HUES48 (cell line): ENCODE data around the gene GTPBP6.
"Not testable (repeated sequence)": the region's sequence is repeated elsewhere in the genome, so short reads cannot be mapped to it uniquely, and the experiment has no call there.

Source experiments
- H3K27ac ChIP-seq: one replicate; pipeline ENCODE4 v1.7.0; 2013; ENCODE audit warnings: low read depth, low read length, inconsistent platforms
- H3K27me3 ChIP-seq: 2 replicates; pipeline ENCODE4 v1.6.1; 2013; ENCODE audit warnings: mild to moderate bottlenecking, low read length; ENCODE audit not compliant: control insufficient read depth, insufficient read depth
- H3K36me3 ChIP-seq: 2 replicates; pipeline ENCODE4 v1.6.1; 2013; ENCODE audit warnings: low read length; ENCODE audit not compliant: control insufficient read depth, insufficient read depth
- H3K4me1 ChIP-seq: 2 replicates; pipeline ENCODE4 v1.6.1; 2013; ENCODE audit warnings: mild to moderate bottlenecking, low read length; ENCODE audit not compliant: control insufficient read depth, insufficient read depth
- H3K4me3 ChIP-seq: 2 replicates; pipeline ENCODE4 v1.5.1; 2013; ENCODE audit warnings: mild to moderate bottlenecking, low read depth, low read length
- H3K9ac ChIP-seq: 2 replicates; pipeline ENCODE4 v1.6.1; 2013; ENCODE audit warnings: mild to moderate bottlenecking, low read depth, low read length, moderate library complexity
- H3K9me3 ChIP-seq: 2 replicates; pipeline ENCODE4 v1.6.1; 2013; ENCODE audit warnings: low read length; ENCODE audit not compliant: control insufficient read depth, insufficient read depth

Gene GTPBP6

GRCh38 chrX:312621-313331, 5.8 kb downstream of the GTPBP6 start:
- H3K27ac ChIP-seq = no peak overlapping the region
- no peaks in the 10 kb centered on the region for H3K27me3 ChIP-seq
- no peaks in the 10 kb centered on the region for H3K4me1 ChIP-seq
- H3K4me3 ChIP-seq = no peak overlapping the region
- H3K36me3 ChIP-seq = peaks cover 78% of the 10 kb centered on the region
- H3K9me3 ChIP-seq = no peaks in the 10 kb centered on the region
- no peak overlapping the region for H3K9ac ChIP-seq

- H3K4me3 ChIP-seq = no peak overlapping the region
- peaks cover 4% of the 10 kb centered on the region; the same call in 1 of the 2 replicates for H3K9me3 ChIP-seq
- peaks cover 85% of the 10 kb centered on the region for H3K36me3 ChIP-seq
- H3K27ac ChIP-seq = no peak overlapping the region
- no peaks in the 10 kb centered on the region for H3K27me3 ChIP-seq
- no peaks in the 10 kb centered on the region for H3K4me1 ChIP-seq
- H3K9ac ChIP-seq = no peak overlapping the region
Measured at GRCh38 chrX:311156-312129, 7.2 kb downstream of the GTPBP6 start.

GRCh38 chrX:310621-311155, 7.9 kb downstream of the GTPBP6 start:
- Histone ChIP-seq H3K27ac (no peak overlapping the region), H3K36me3 (peaks cover 88% of the 10 kb centered on the region), H3K9ac (no peak overlapping the region), H3K27me3 (no peaks in the 10 kb centered on the region), H3K4me3 (no peak overlapping the region), H3K4me1 (no peaks in the 10 kb centered on the region), H3K9me3 (peaks cover 4% of the 10 kb centered on the region; the same call in 1 of the 2 replicates)

- H3K27me3 ChIP-seq = no peaks in the 10 kb centered on the region
- peaks cover 84% of the 10 kb centered on the region for H3K36me3 ChIP-seq
- H3K27ac ChIP-seq = no peak overlapping the region
- H3K4me1 ChIP-seq = no peaks in the 10 kb centered on the region
- H3K4me3 ChIP-seq = no peak overlapping the region
- H3K9ac ChIP-seq = no peak overlapping the region
- peaks cover 4% of the 10 kb centered on the region; the same call in 1 of the 2 replicates for H3K9me3 ChIP-seq
Measured at GRCh38 chrX:308821-309520, 9.6 kb downstream of the GTPBP6 start.

GRCh38 chrX:307261-308111, 11.1 kb downstream of the GTPBP6 start:
- no peak overlapping the region for H3K27ac ChIP-seq
- H3K4me3 ChIP-seq = no peak overlapping the region
- H3K36me3 ChIP-seq = peaks cover 78% of the 10 kb centered on the region
- no peaks in the 10 kb centered on the region for H3K4me1 ChIP-seq
- no peaks in the 10 kb centered on the region for H3K27me3 ChIP-seq
- H3K9ac ChIP-seq = no peak overlapping the region
- H3K9me3 ChIP-seq = peaks cover 4% of the 10 kb centered on the region; the same call in 1 of the 2 replicates

GRCh38 chrX:306614-307251, 11.9 kb downstream of the GTPBP6 start:
- H3K36me3 ChIP-seq = peaks cover 76% of the 10 kb centered on the region
- not testable (repeated sequence) for H3K4me1 ChIP-seq, H3K9ac ChIP-seq, H3K27me3 ChIP-seq, H3K9me3 ChIP-seq, H3K27ac ChIP-seq, H3K4me3 ChIP-seq

GRCh38 chrX:305781-306613, 12.6 kb downstream of the GTPBP6 start:
- H3K27me3 ChIP-seq, H3K9ac ChIP-seq, H3K9me3 ChIP-seq, H3K4me3 ChIP-seq, H3K27ac ChIP-seq, H3K4me1 ChIP-seq: not testable (repeated sequence)
- peaks cover 76% of the 10 kb centered on the region for H3K36me3 ChIP-seq

GRCh38 chrX:302975-303374, 15.6 kb downstream of the GTPBP6 start:
- H3K27ac ChIP-seq = no peak overlapping the region
- H3K27me3 ChIP-seq = no peaks in the 10 kb centered on the region
- H3K4me3 ChIP-seq = no peak overlapping the region
- H3K4me1 ChIP-seq = no peaks in the 10 kb centered on the region
- peaks cover 4% of the 10 kb centered on the region; the same call in 1 of the 2 replicates for H3K9me3 ChIP-seq
- H3K9ac ChIP-seq = no peak overlapping the region
- peaks cover 77% of the 10 kb centered on the region for H3K36me3 ChIP-seq

GRCh38 chrX:300334-300733, 18.3 kb downstream of the GTPBP6 start:
- Histone ChIP-seq H3K9me3 (no peaks in the 10 kb centered on the region), H3K9ac (no peak overlapping the region), H3K27ac (no peak overlapping the region), H3K27me3 (no peaks in the 10 kb centered on the region), H3K36me3 (peaks cover 66% of the 10 kb centered on the region), H3K4me3 (no peak overlapping the region), H3K4me1 (no peaks in the 10 kb centered on the region)
